ENCODE results near the gene NCAM2. TPM values are rescaled to one million over a fixed set of nuclear protein-coding genes. Genes with fewer than 3 reads are reported as not detected.

Gene NCAM2
- polyA plus RNA-seq, 3 donors: not detected

GRCh38 chr21:21007606-21008005 is 9.4 kb downstream of the NCAM2 start:
- no peaks in the 10 kb centered on the region for H3K9me3 Mint-ChIP-seq
- WGBS (ENCODE audit: insufficient coverage): 100% methylated on average over 3 of the region's 6 CpGs

GRCh38 chr21:21010228-21010627 is 12.0 kb downstream of the NCAM2 start:
- Histone ChIP-seq H3K79me2 (ENCODE audit: insufficient read depth, low read length) (no peaks in the 10 kb centered on the region), H3K4me1 (ENCODE audit: control insufficient read depth in 1 of 2, insufficient read depth in 2 of 2, low read length in 2 of 2) (no peaks in the 10 kb centered on the region), H3K4me3 (replicated peaks in 1 of 3; ENCODE audit: low read depth in 2 of 3, low read length in 3 of 3) (no peak overlapping the region), H3K36me3 (replicated peaks in 1 of 2; ENCODE audit: control insufficient read depth in 1 of 2, insufficient read depth in 2 of 2, low read length in 2 of 2) (no peaks in the 10 kb centered on the region), H3K27me3 (ENCODE audit: control insufficient read depth in 2 of 2, insufficient read depth in 2 of 2, low read length in 2 of 2) (no peaks in the 10 kb centered on the region), H3K4me2 (replicated peaks; ENCODE audit: extremely low read depth, low read length, poor library complexity, severe bottlenecking) (no peak overlapping the region), H4K20me1 (ENCODE audit: insufficient read depth, low read length) (no peaks in the 10 kb centered on the region), H3K9ac (ENCODE audit: insufficient read depth, low read length, poor library complexity, severe bottlenecking) (no peak overlapping the region), H3K9me3 (replicated peaks in 1 of 2; ENCODE audit: control insufficient read depth in 1 of 2, insufficient read depth in 1 of 2, low read length in 2 of 2) (no peaks in the 10 kb centered on the region), H3K27ac (ENCODE audit: low read depth in 1 of 2, low read length in 2 of 2) (no peak overlapping the region), H2AFZ (ENCODE audit: insufficient read depth, low read depth, low read length, poor library complexity, severe bottlenecking) (no peak overlapping the region)
- TF ChIP-seq CTCF (IDR thresholded peaks at IDR 0.05): no peak
- intact Hi-C loops (cut with micrococcal nuclease): no loop called here
- Mint-ChIP-seq H3K9me3 (no peaks in the 10 kb centered on the region), H3K36me3 (no peaks in the 10 kb centered on the region), H3K27ac (no peak overlapping the region), H3K27me3 (ENCODE audit: low read depth in 3 of 3) (peaks cover 0 to 2% (median 2%) of the 10 kb centered on the region in 3 donors), H3K4me1 (peaks cover 7% of the 10 kb centered on the region), H3K4me3 (no peak overlapping the region)
- WGBS (ENCODE audit: insufficient coverage): no CpG with 5 or more reads among the region's 3 CpGs
- DNase-seq: no peak

More at GRCh38 chr21:21007606-21008005, 9.4 kb downstream of the NCAM2 start:
- Histone ChIP-seq H3K36me3 (replicated peaks in 1 of 2; ENCODE audit: control insufficient read depth in 1 of 2, insufficient read depth in 2 of 2, low read length in 2 of 2) (no peaks in the 10 kb centered on the region), H3K4me1 (ENCODE audit: control insufficient read depth in 1 of 2, insufficient read depth in 2 of 2, low read length in 2 of 2) (no peaks in the 10 kb centered on the region), H3K9ac (ENCODE audit: insufficient read depth, low read length, poor library complexity, severe bottlenecking) (no peak overlapping the region), H3K27ac (ENCODE audit: low read depth in 1 of 2, low read length in 2 of 2) (no peak overlapping the region), H3K9me3 (replicated peaks in 1 of 2; ENCODE audit: control insufficient read depth in 1 of 2, insufficient read depth in 1 of 2, low read length in 2 of 2) (no peaks in the 10 kb centered on the region), H3K27me3 (ENCODE audit: control insufficient read depth in 2 of 2, insufficient read depth in 2 of 2, low read length in 2 of 2) (no peaks in the 10 kb centered on the region), H3K4me2 (replicated peaks; ENCODE audit: extremely low read depth, low read length, poor library complexity, severe bottlenecking) (no peak overlapping the region), H3K79me2 (ENCODE audit: insufficient read depth, low read length) (no peaks in the 10 kb centered on the region), H3K4me3 (replicated peaks in 1 of 3; ENCODE audit: low read depth in 2 of 3, low read length in 3 of 3) (no peak overlapping the region), H2AFZ (ENCODE audit: insufficient read depth, low read depth, low read length, poor library complexity, severe bottlenecking) (no peak overlapping the region), H4K20me1 (ENCODE audit: insufficient read depth, low read length) (no peaks in the 10 kb centered on the region)
- Mint-ChIP-seq H3K36me3 (no peaks in the 10 kb centered on the region), H3K4me3 (no peak overlapping the region), H3K27me3 (ENCODE audit: low read depth in 3 of 3) (peaks cover 0 to 2% (median 2%) of the 10 kb centered on the region in 3 donors), H3K4me1 (peaks cover 7% of the 10 kb centered on the region), H3K27ac (no peak overlapping the region)
- no peak for TF ChIP-seq CTCF (IDR thresholded peaks at IDR 0.05)
- no peak for DNase-seq
- intact Hi-C loops (cut with micrococcal nuclease): no loop called here

All from CD14-positive monocyte (primary cell).